Stimulated activated CD8-positive, alpha-beta memory T cell treated with anti-CD3 and anti-CD28 coated beads, Interleukin-12 subunit alpha, Interleukin-12 subunit beta, amount 100 ng/mL, for 1 hour (primary cell): Measurements from ENCODE around the gene CTNNBL1.

Experiments used
- DNase-seq: peaks from one replicate; pipeline ENCODE4 v3.0.0-alpha.2; 2020; ENCODE audit warnings: low read depth

Gene CTNNBL1

DNA sequence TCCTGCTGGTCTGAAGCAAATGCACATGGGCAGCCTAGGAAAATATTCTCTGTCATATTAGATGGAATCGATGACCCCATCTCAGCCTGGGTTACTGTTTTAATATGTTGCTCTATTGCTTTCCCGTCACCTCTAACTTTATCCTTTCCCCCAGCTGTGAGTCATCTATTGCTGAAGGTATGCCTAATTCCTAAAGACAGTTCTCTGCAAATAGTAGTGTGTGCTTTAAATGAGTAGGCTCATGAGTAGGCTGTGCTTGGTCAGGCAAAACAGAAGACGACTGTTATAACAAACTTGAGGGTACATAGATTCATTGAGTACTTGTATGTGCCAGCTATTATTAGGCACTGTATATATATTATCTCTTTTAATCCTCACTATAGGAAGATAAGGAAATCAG lies 47.2 kb downstream of the CTNNBL1 start:
- DNase-seq = no peak

- no peak for DNase-seq
Observed at GRCh38 chr20:37741570-37741969, 47.7 kb downstream of the CTNNBL1 start.

- DNase-seq = no peak
Observed at GRCh38 chr20:37742131-37742530, 48.3 kb downstream of the CTNNBL1 start.

DNA sequence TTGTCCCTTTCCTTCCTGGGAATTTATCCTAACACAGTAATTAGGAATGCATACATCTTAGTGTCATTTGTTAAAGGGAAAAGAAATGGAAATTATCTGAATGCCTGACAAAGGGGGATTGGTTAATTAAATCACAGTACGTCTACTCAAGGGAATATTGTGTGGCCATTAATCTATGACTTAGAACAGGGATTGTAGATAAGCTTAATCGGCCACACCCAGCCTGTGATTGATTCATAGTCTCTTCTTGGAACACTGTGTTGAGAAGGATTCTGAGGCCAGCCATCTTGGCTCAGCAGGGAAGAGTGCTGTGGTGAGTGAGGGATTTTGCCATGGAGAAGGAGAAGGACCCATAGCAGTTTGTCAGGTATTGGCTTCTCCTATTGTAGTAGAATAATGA lies 50.5 kb downstream of the CTNNBL1 start:
- DNase-seq = no peak

DNA sequence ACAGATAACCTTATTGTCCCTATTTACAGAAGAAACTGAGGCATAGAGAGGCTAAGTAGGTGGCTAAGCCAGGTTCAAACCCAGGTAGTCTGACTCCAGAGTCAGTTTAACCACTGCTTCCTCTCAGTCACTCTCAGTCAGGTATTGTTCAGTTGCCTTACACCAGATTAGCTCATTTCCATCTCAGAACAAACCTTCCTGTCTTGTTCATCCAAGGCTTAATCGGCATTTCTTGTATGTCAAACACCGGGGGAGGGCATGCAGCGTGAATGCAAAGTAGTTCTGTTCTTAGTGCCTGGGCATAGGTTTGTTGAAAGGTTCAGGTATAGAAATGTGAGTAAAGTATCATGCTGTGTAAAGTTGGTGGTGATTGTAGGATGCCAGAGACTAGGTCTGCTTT lies 51.7 kb downstream of the CTNNBL1 start:
- no peak for DNase-seq

DNA sequence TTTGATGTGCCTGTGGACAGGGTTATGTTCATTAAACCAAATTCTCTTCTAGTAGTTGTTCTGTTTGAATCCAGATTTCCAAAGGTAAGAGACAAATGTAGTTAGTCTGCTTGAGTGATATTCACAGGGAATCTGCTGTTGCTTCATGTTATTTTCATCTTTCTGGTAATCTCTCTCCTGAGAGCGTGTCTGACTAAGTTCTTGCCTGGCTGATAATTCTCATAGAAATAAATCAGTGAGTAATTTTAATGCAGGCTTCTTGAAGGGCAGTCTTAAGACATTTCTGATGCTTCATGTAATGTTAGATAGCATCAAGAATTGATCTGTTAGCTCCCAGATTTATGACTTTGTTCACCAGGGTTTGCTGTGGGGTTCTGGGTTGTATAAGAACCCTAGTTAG lies 54.2 kb downstream of the CTNNBL1 start:
- DNase-seq = no peak

GRCh38 chr20:37749218-37749617 lies 55.4 kb downstream of the CTNNBL1 start:
- no peak for DNase-seq

- no peak for DNase-seq
Observed at GRCh38 chr20:37749620-37750403, 56.0 kb downstream of the CTNNBL1 start.

- DNase-seq = no peak
Observed at GRCh38 chr20:37755665-37756064, 61.8 kb downstream of the CTNNBL1 start.

- no peak for DNase-seq
Observed at GRCh38 chr20:37756234-37756633, 62.4 kb downstream of the CTNNBL1 start.

DNA sequence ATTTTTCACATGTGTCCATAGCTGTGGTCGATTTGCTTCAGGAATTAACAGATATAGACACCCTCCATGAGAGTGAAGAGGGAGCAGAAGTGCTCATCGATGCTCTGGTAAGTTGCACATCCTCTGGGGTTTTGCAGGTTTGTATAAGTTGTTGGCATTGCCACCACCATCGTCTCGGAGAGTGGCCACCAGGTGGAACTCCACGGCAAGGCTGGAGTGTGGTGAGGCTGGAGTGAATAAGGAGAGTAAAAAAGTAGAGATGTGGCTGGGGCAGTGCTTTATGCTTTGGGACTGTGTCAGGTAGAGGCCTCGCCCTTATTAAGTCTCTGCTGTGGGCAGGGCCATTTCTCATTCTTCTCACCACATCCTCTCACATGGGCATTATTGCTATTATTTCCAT lies 63.7 kb downstream of the CTNNBL1 start:
- no peak for DNase-seq

- no peak for DNase-seq
Observed at GRCh38 chr20:37758332-37758731, 64.5 kb downstream of the CTNNBL1 start.

DNA sequence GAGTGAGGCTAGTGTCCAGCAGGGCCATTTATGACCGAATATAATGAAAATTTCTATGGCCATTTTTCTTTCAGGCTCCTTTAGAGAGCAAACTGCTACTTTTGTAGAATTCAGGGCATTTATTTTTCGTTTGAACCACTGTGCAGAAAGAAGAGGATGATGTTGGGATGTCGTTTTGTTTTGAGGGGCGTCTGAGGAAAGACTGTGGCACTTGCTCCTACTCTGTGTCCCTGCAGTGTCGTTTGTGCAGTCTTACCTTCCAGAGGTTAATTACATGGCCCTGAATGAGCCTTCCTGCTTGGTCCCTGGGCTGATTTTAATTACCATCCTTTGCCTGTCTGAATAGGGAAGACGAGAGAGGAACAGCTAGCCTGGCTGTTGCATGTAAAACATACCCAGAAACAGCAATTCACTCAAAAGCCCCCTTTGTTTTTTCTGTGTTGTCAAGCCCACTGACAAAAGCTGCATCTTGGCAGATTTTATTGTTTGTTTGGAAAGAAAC lies 65.3 kb downstream of the CTNNBL1 start:
- DNase-seq = no peak

- no peak for DNase-seq
Observed at GRCh38 chr20:37759761-37760209, 66.0 kb downstream of the CTNNBL1 start.

- DNase-seq = no peak
Observed at GRCh38 chr20:37760322-37760721, 66.5 kb downstream of the CTNNBL1 start.

DNA sequence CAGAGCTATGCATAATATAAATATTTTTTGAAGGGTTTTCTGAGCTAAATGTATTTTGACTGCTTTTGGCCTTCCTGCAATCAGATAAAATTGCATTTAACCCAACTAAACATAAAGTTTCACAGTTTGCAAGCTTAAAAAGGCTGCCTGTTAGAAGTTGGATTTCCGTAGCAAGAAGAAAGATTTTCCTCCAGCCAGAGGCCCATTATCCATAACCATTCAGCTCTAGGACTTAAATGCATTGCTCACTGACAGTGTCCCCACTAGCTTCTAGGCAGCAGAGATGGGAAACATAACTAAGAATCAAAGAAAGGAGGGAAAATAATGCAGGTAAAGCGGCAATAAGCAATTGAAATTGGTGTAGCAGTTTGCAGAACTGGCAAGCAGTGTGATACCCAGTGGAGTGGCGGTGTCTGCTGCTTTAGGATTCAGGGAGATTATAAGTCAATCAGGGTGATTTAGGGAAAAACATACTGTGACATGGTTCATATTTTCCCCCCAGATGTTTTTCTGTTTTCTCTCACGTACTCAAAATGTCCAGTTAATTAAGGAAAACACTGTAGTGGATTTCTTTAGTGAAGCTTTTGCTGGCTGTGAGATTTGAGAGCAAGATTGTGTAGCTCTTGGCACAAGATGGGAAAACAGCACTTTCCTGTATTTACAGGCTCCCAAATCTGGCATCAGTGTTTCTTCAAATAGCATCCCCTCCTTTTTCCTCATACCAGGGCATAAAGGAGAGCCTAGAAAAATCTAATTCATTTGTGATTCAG lies 69.1 kb downstream of the CTNNBL1 start:
- no peak for DNase-seq

DNA sequence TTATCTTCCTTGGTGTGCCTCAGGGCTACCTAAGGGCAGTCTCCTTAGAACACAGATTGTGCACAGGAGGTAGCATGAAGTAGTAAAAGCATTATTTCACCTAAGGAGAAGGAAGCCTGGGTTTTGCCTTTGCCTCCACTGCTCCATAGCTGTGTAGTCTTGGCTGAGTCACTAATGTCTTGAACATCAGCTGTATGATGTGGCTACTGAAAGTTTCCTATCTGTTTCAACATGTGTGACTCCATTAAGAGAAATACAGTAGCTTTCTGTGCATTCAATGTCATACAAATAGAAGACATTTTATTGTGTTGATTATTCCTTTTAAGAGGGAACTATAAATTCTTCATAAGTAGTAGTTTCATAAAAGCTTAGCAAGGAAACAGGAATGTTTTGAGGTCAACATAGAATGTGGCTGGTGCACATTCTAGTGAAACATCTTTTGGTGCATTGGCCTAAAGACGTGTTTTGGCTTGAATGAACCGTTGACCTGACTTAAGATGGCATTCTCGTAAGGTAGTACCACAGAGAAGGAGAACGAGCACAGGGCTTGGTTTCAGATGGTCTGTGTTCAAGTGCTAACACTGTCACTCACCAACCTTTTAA lies 70.6 kb downstream of the CTNNBL1 start:
- no peak for DNase-seq

GRCh38 chr20:37770908-37771307 lies 77.1 kb downstream of the CTNNBL1 start:
- DNase-seq = no peak

- DNase-seq = no peak
Observed at GRCh38 chr20:37773291-37773826, 79.5 kb downstream of the CTNNBL1 start.

DNA sequence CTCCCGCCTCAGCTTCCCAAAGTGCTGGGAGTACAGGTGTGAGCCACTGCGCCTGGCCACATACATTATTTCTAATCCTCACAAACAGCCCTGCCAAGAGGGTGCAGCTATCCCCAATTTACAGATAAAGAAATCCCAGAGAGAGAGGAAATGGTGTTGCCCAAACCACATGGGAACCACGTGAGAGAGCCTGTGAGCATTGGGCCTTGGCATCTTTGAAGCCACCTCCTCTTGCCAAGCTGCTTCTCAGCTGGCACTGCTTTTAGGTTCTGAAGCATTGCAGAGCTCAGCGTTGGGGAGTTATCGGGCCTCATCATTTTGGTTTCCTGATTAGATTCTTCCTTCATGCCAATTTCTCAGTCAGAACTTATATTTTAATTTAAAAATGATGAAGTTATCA lies 80.3 kb downstream of the CTNNBL1 start:
- DNase-seq = no peak

DNA sequence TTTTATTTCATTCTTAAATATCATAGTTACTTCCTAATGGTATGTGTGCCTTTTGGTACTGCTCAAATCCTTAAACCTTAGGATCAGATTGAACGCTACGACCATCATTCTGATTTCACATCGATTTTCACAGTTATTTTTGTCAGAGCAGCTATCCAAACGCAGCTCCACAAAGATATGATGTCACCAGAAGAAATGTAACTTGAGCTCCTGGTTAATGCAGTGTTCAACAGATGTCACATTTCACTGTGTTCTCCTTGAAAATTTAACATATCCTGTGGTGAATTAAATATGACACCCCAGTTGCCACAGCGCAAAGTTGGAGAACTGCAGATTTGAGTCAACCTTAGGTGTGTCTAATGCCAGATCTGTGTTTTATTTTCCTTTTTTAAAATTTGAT lies 81.4 kb downstream of the CTNNBL1 start:
- no peak for DNase-seq

DNA sequence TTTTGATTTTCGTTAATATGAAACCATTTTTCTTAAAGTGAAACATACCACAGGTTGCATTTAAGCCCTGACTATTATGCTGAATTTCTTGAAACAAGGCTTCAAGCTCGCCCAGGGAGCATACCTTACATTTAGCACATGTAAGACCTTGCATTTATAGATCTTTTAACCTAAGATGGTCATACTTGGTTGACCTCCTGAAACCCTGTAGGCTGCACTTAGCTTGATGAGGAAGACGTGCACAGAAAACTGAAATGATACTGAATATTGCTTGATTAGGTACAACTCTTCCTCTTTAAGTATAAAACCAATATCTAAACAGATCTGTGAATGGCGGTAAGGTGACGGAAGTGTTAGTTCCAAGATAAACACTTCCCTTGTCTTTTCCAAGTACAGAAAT lies 82.2 kb downstream of the CTNNBL1 start:
- no peak for DNase-seq

- DNase-seq = no peak
Observed at GRCh38 chr20:37776526-37776925, 82.7 kb downstream of the CTNNBL1 start.
